ENCODE data around the gene EFCAB13. TPM values are rescaled to one million over a fixed set of nuclear protein-coding genes. Genes with fewer than 3 reads are reported as not detected.

Gene EFCAB13, protein sequence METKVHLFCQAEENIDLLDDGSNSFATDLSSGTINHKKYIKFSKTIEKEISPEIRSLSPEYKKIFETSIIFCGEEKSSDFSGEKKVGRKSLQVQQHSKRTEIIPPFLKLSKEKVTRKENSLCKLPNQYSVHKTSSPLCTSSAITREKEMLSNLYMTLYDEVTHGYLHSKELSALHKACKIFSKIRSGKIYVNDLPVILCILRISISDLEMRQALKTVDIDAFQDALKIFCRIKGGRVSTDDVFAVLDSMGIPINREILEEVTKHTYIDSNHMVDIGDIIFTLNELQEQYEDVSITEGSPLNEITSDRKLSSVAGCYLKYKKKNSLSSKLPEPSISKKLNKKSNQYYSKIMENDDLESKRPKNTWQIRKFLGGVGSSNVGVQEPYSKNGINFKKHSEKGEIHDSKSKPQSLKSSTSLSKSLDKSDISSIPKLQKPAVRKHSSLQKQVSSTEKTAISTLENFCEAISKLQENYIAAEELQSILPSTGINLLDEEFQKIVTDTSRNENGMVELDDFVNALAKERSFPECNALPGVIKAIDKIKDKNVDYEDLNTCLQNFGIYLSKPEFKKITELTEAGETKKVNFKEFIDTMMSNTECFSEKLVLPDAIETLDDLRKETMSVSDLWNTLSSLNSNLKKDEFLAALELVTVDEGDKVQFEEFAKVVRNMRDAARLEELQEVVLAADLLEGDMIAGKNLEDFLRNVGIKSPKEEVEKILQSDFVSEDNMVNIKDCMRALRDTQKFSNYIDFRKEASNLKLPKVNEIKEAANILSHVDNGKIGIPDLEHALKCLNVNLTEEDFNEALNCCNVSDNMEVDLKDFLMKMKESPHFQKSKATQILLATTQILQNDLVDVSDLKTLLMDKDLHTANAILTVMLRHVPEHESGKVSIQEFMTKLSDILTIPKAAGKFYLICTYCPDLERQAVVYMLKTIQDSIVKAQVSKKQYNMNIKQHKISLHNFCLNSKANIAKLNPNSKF
- total RNA-seq, result 10 to 100 TPM in 1 of 4 donors, 1 to 10 TPM in 3; 3.3 to 17.2 (median 6.2) TPM

DNA sequence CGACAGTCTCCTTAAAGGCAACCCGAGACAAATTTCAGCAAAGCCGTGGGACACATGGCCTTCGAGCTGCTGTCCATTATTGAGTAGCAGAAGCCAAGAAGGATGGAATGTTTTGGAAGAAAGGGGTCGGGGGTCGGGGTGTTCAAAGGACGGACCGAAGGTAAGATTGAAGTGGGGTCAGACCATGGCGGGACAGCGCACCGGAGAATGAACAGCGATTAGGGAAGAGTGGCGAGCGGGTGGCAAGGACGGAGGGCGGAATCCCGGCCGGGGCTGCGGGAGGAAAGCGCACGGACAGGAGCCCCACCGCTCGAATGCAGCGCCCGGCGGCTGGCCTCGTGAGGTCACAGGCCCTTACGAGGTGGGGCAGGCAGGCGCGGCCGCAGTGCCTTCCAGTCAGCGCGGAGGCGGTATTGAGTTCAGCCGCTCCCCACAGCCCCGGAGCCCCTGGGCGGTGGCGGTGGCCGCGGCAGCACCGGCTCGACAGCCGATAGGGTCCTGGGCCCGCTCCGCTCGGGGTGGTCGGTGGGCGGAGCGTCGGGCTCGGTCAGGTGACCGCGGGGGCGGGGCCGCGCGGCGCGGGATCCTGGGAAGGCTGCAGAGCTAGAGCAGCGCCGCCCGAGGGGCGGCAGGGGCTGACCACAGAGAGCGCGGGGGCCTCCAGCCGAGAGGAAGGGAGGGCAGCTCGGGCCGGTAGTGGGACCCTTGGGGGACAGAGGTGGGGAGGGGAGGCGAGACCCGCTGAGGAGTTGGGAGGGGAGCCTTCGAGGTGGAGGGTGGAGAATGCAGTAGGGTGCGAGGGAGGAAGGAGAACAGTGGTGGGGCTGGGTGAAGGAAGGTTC, at the start of gene EFCAB13:
EFCAB13 (plus strand) TSS at position 574 of the 842 bp plus-strand sequence. CDS start 4,399 bp downstream, outside the sequence.
- DNase-seq (ENCODE audit: low spot score) (peak; percentile 70), ATAC-seq (ENCODE audit: low FRiP score) (peak; percentile 98)
- TF ChIP-seq, protein P1, sequence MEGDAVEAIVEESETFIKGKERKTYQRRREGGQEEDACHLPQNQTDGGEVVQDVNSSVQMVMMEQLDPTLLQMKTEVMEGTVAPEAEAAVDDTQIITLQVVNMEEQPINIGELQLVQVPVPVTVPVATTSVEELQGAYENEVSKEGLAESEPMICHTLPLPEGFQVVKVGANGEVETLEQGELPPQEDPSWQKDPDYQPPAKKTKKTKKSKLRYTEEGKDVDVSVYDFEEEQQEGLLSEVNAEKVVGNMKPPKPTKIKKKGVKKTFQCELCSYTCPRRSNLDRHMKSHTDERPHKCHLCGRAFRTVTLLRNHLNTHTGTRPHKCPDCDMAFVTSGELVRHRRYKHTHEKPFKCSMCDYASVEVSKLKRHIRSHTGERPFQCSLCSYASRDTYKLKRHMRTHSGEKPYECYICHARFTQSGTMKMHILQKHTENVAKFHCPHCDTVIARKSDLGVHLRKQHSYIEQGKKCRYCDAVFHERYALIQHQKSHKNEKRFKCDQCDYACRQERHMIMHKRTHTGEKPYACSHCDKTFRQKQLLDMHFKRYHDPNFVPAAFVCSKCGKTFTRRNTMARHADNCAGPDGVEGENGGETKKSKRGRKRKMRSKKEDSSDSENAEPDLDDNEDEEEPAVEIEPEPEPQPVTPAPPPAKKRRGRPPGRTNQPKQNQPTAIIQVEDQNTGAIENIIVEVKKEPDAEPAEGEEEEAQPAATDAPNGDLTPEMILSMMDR (IDR thresholded peaks at IDR 0.05), result no peak

DNA sequence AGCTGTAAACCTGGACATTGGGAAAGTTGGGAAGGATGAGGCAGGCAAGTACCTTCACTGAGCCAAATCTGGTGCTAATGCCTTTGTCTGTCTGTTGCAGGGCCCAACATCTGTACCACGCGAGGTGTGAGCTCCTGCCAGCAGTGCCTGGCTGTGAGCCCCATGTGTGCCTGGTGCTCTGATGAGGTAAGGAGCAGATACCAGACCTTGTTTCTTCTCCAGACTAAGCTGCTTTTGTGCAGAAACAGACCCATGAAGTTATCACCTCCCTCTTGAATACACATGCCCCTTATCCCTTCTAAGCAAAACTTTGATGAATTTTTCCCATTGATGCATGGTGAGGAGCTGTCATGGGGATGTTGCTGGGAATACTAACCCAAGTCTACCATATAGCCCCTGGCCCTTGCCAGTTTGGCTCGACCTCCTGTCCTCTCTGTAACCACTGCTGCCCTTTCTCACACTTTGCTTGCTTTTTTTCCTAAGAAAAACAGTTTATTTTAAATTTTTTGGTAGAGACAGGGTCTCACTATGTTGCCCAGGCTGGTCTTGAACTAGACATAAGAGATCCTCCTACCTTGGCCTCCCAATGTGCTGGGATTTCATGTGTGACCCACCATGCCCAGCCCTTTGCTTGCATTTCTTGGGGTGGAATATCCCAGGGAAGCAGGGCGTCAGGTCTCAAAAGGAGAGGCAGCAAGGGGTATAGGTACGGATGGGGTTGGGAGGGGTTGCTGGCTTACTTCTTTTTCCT, 49.3 kb upstream of the EFCAB13 start:
- DNase-seq (ENCODE audit: low spot score) (no peak), ATAC-seq (ENCODE audit: low FRiP score) (no peak)
- TF ChIP-seq, protein P1 (IDR thresholded peaks at IDR 0.05), result no peak

DNA sequence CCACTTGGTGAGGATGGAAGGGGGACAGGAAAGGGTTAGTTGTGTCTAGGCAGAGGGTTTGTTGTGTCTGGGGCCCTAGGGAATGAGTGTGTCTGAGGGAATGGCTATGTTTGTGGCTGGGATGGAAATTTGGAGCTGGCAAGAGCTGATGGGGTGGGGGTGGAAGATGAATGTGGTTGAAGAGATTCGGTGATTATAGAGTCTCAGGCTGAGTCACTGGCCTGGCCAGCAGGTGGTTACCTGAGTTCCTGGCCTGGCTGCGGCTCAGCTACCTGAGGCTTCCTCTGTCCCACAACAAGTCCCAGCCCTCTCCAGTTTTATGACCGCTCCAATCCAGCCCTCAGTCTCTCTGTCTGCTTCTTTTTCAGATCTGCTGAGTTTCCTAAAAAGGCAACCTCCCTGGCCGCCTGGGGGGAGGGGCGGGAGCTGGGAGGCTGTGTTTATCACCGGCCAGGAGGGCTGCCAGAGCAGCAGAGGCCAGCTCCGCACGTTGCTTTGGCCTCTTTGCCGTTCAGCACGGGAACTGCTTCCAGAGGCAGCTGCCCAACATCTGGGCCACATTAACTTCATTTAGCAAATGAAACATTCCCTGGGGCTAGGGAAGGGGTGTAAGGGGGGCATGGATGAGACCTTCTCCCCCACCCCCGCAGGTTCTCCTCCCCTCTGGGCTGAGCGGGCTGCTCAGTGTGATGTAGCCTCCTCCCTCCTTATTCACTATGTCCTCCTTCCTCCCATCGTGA, 48.3 kb upstream of the EFCAB13 start:
- TF ChIP-seq, protein P1 (IDR thresholded peaks at IDR 0.05), result peak in 1 of 3 donors; percentile 3
- peak; percentile 40 for DNase-seq (ENCODE audit: low spot score)

DNA sequence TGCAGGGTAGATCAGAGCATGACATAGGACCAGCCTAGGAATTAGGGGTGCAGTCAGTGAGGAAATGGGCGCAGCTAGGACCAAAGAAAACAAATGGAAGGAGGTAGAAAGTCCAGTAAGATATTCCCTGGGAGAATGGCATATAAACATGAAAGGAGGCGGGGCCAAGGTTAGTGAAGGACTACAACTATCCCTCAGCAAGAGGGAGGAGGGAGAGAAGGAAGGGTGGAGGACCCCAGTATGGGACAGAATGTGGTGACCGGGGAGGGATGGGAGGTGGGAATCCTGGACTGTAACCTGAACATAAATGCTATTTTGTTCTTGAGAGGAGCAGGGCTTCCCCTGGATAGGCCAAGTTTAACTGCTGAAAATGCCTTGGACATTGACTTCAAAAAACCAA, 47.3 kb upstream of the EFCAB13 start:
- ATAC-seq (ENCODE audit: low FRiP score) (no peak), DNase-seq (ENCODE audit: low spot score) (no peak)
- TF ChIP-seq, protein P1 (IDR thresholded peaks at IDR 0.05), result no peak

More for the DNA sequence above, 48.3 kb upstream of the EFCAB13 start:
- peak; percentile 48 for ATAC-seq (ENCODE audit: low FRiP score)

DNA sequence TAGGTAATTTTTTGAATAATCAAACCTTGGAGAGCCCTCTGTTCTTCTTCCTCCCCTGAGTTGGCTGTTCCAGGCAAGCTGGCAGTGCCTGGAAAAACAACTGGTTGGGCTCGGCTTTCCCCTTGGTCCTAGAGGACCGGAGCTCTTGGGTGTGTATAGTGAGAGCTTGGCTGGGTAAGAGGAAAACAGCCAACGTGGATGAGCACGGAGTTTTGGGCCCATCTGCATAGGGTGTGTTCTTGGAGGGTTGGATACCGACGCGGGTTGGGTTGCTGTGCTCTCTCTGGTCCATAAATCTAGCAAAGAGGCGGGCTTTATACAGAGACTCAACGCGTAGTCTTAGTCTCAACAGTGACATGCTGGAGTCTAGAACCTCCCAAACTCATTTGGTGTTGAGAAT, 46.9 kb upstream of the EFCAB13 start:
- ATAC-seq (ENCODE audit: low FRiP score), result no peak
- DNase-seq (ENCODE audit: low spot score), result no peak

More for the DNA sequence above, 46.9 kb upstream of the EFCAB13 start:
- TF ChIP-seq, protein P1 (IDR thresholded peaks at IDR 0.05), result no peak

Data from omental fat pad (tissue), 4 donors.